HG02938 (cell line): Measurements from ENCODE around the gene BRD3OS.
A peak's percentile ranks its signal among the peaks of the same experiment; 100 is the strongest.

Experiments
- ATAC-seq: cut with Tn5 transposase; IDR thresholded peaks from one replicate; pipeline ENCODE4 v1.9.1; 2021; ENCODE audit warnings: mild to moderate bottlenecking, moderate library complexity; ENCODE audit not compliant: unreplicated experiment

Gene BRD3OS

GRCh38 chr9:134024828-134025605, at the start of gene BRD3OS:
BRD3OS (plus strand) TSS chr9:134025481; CDS start chr9:134026748, 1,267 bp downstream.
- ATAC-seq, result peak; percentile 60

GRCh38 chr9:133975511-133975910, 49.8 kb upstream of the BRD3OS start:
- ATAC-seq, result no peak

DNA sequence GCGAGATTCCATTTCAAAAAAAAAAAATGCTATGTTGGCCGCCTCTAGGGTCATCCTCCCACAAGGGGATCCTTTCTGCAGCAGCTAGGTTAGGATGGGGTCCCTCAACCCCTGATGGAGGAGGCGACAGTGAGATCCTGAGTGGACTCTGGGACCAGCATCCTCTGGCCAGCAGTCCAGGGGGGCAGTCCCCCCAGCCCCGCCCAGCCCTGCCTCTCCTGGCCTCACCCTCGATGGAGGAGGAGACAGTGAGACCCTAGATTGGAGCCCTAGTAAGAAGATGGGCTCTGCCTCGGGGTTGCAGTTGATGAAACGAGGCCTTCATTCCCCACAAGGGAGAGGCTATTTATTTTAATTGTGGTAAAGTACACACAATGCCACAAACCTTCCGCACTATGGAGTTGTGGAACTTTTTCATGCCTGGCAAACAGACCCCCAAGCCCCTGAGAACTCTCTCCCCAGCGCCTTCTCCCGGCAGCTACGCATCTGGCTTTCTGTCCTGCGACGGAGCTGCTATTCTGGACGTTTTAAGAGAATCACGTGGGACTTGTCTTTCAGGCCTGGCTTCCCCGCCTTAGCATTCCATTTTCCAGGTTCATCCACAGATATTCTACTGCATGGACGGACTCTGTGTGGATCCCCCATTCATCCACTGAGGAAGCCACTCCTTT, 49.0 kb upstream of the BRD3OS start:
- no peak for ATAC-seq

DNA sequence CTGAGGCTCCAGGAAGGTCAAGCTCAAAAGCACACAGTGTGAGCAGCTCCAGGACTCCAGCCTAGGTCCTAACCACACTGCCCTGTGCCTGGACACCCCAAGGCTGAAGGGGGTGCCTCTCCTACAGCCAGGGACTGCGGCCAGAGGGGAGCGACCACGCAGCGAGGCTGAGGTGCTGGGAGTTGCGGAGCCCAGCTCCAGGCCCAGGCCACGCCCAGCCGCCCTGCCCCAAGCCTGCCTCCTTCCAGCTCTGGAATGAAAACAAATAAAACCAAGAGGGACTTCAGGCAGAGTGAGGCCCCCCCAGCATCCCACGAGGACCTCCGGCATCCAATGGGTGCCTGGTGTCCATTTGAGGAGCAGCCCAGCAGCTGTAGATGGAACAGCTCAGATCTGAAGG, 48.4 kb upstream of the BRD3OS start:
- no peak for ATAC-seq

DNA sequence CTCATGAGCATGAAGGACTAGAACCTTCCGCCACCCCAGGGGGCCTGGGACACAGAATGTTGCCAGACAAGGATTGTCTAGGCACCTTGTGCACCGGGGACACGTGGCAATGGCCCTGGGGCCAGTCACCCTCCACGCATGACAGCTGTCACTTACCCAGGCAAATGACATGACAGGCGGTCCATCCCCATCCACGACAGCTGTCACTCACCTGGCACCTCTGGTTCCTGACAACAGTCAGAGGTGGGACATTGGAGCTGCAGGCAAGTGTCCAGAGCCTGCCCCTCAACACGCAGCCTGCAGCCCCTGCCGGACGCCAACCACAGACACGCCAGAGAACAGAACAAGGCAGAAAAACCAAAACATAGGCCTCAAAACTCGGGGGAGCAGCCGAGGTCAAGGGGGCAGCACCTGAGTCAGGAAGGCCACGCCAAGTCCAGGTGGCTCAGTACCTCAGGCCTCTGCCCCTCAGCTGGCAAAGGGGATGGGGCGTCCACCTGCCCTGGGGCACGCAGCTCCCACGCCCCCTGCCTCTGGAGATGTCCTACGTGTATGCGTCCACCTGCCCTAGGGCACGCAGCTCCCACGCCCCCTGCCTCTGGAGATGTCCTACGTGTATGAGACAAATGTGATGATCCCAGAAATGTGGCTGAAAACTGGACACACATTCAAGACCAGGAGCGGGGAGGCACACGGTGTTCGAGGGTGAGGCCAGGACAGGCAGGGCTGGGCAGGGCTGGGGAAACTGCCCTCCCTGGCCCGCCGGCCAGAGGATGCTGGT, 47.7 kb upstream of the BRD3OS start:
- ATAC-seq, result no peak

- no peak for ATAC-seq
Measured at GRCh38 chr9:133978226-133978898, 46.9 kb upstream of the BRD3OS start.

GRCh38 chr9:133978899-133979272, 46.4 kb upstream of the BRD3OS start:
- no peak for ATAC-seq

DNA sequence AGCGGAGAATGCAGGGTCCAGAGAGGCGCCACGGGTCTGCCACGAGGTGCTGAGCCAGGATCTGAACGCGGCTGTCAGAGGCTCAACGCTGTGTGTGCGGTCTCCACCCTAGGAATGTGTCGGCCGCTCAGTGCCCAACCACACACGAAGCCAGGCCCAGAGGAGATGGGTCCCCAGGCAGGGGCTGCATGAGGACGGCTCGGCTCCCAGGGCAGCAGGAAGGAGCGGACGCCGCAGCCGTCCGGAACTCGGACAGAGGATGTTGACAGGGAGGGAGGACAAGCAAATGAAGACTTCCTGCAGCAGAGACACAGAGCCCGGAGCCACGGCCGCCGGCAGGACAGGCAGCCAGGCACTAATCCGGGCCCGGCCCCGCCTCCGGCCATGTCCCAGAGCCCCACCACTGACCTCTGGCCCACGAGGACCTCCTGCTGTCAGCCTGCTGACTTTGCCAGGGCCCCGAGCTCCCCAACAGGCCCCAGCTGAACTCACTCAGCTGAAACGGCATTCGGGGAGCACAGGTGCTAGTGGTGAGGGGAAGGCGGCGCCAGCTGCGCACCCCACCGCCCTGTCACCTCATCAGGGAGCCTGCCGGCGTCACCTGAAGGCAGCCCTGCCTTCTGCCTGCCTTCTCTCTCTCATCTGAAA, 45.9 kb upstream of the BRD3OS start:
- ATAC-seq, result peak; percentile 44

DNA sequence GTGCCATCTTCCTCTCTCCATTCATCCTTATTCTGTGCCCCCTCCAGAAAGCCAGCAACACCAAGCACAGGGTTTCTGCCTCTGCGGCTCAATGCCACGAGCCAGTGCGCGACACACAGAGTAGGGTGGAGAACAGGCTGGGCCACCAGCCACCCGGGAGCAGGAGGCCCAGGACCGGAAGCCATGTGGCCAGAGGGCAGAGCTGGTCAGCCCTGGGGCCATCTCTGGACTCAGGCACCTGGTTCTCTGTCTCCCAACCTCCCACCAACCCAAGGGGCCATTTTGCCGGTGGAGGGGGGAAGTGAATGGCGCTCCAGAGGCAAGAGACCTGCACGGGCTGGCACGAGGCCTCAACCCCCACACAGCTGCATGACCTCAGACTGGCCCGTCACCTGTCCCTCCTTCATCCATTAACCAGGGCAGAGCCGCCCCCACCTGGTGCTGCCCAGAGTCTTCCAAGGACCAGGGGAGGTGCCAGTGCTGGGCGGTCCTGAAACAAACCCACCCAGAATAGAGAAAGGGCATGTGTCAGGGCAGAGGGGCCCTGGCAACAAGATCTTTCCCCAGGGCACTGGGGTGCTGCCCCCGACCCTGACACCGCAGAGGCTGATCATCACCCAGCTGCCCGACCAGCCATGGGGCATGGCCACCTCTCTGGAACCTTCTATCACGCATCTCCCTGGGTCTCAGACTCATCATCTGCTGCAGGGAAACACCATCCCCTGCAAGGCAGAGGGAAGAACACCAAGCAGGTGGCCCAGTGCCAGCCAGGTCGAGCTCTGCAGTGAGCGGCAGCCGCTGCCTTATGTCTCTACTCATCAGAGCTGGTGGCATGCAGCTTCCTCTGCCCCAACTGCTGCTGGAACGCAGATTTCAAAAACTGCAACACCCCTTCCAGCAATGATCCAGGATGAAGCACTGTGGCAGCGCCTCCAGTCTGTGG, 45.1 kb upstream of the BRD3OS start:
- ATAC-seq, result no peak

DNA sequence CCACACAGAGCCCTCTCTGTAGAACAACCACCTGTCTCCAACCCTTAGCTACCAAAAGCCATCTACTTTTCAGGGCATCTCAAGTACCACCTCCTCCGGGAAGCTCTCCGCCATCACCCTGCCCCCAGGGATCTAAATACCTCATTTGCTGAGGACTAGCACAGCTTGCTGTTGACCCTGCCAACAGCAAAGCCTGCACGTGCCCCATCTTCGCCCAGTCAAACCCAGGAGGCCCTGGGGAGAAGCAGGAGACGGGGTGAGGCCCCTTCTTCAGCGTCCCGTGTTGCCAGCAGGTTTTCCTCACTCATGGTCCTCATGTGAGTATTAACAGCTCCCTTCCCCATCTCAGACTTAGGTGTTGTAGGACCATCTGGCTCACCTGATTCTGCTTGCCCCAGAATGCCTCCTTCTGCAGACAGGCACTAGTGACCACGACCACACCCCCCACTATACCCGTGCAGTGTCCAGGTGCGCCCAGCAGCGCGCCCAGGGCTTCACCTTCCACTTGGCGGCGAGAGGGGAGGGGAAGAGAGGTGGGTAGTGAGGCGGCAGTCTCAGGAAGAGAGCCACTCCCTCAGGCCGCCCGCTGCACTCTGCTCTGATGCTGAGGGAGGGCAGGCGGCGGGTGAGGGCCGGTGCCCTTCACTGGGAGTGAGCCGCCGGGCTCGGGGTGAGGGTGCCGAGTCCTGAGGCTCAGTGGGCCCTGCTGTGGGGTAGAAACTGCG, 44.3 kb upstream of the BRD3OS start:
- no peak for ATAC-seq

- ATAC-seq, result no peak
Measured at GRCh38 chr9:133981589-133981957, 43.7 kb upstream of the BRD3OS start.

DNA sequence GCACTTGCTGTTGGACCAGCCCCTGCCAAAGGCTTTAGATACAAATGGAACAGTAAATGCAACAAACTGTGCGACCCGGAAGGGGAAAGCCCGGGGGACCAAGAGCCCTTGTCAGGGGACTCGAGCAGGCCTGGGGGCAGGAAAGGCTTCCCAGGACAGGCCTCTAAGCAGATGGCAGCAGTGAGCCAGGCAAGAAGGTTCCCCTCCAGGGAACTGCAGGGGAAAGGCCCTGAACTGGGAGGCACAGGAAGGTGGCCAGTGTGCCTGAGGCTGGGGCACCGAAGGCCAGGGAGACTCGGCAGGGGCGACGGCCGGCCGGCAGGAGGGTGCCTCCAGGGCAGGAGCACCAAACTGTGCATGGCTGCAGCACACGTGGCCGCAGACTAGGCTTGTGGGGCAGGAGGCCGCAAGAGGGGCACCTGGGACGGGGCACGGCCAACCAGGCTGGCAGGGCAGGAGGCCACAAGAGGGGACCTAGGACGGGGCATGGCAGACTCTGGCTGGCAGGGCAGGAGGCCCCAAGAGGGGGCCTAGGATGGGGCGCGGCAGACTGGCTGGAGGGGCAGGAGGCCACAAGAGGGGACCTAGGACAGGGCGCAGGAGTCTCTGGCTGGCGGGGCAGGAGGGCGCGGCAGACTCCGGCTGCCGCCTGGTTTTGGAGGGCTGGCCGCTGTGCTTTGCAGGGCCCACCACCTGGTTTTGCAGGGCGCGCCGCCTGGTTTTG, 43.2 kb upstream of the BRD3OS start:
- ATAC-seq, result no peak

GRCh38 chr9:133982971-133983720, 42.1 kb upstream of the BRD3OS start:
- no peak for ATAC-seq

DNA sequence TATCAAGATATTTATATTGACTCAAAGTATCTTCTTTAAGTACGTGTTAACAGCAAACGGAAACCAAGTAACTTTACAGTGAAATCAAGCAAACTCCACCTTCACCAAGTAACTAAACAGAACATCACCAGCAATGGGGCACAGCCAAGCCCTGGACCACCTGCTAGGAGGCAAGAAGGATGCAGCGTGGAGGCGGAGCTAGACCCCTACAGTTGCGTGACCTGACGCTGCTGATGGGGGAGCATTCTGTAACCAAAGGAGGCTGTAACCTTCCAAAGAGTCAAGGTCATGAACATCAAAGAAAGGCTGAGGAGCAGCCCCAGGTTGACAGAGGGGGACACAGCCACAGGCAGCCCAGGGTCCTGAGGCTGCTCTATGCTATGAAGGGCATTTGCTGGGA, 39.2 kb upstream of the BRD3OS start:
- no peak for ATAC-seq

DNA sequence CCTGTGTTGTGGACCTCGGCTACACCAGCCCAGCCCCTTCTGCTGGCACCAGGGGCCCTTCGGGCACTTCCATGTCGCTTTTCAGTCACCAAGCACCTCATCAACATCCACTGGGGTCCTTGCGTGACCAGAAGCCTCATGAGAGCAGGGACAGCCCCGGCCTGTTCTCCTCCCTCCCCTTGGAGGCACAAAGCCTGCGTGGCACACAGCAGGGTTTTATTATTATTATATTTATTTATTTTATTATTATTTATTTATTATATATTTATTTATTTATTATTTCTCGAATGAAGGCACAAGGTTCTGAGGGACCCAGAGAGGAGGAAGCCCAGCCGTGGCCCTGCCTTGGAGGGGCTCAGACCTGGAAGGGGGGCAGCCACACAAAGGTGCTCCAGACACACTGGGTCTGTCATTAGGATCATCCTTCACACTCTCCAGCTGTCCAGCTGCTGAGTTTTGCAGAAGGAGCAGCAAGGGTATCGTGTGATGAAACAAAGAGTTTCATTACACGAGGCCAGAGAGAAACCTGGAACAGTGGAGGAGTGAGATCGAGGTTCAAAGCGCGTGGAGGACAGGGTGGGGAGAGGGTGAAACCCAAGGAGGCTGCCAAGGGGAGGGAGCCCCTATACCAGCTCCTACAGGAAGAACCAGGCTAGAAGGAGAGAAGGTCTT, 38.4 kb upstream of the BRD3OS start:
- no peak for ATAC-seq

- ATAC-seq, result no peak
Measured at GRCh38 chr9:133987446-133987788, 37.9 kb upstream of the BRD3OS start.

- ATAC-seq, result no peak
Measured at GRCh38 chr9:133987946-133988665, 37.2 kb upstream of the BRD3OS start.
